ENCODE measurements around the gene SLC5A10.

The SLC5A10 gene

DNA sequence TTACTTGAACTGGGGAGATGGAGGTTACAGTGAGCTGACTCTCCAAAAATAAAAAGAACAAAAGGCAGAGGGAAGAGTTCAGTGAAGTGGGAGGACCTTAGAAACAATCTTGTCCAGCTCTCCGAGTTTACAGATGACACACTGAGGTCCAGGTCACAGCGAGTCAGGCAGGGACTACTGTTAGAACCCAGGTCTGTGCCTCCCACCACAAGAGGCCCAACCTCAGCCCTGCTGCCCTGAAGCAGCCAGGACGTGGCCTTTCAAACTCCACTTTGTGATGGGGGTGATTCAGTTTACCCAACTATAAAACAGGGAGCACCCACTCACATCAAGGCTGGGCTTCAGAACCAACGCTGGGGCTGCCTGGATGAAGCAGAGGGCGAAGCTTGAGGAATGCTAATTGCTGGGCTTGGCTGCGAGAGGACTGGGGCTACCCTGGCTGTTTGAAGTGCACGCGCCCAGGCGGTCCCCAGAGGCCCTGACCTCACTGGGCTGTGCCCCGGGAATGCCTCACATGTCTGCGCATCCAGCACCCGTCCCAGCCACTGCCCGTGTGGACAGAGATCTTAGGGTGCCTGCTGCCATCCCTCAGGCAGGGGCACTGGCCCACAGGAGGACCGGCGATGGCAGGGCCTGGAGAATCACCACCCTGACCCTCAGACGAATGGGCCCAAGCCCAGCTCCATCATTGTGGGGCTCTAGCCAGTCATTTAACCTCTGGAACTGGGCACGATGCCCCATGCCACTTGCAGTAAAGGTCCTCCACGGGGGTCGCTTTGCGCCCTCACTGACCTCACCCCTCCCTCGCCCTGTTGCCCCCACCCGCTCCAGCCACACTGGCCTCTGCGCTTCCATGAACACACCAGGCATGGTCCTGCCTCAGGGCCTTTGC, 11.4 kb downstream of the SLC5A10 start:
- Histone ChIP-seq H3K4me3 (IDR thresholded peaks at IDR 0.05; ENCODE audit: insufficient read depth, low read depth, low read length) (no peak overlapping the region), H3K4me2 (no peak overlapping the region), H3K4me1 (ENCODE audit: low read depth, poor library complexity, severe bottlenecking) (no peaks in the 10 kb centered on the region), H3K27ac (no peak overlapping the region), H3K9ac (no peak overlapping the region), H3K79me2 (ENCODE audit: insufficient read depth, low read depth) (no peaks in the 10 kb centered on the region), H3K36me3 (ENCODE audit: insufficient read depth) (no peaks in the 10 kb centered on the region), H3K27me3 (ENCODE audit: insufficient read depth, low read depth) (no peaks in the 10 kb centered on the region), H2AFZ (ENCODE audit: low read depth) (no peak overlapping the region), H4K20me1 (ENCODE audit: insufficient read depth) (no peaks in the 10 kb centered on the region)
- TF ChIP-seq, protein P1, sequence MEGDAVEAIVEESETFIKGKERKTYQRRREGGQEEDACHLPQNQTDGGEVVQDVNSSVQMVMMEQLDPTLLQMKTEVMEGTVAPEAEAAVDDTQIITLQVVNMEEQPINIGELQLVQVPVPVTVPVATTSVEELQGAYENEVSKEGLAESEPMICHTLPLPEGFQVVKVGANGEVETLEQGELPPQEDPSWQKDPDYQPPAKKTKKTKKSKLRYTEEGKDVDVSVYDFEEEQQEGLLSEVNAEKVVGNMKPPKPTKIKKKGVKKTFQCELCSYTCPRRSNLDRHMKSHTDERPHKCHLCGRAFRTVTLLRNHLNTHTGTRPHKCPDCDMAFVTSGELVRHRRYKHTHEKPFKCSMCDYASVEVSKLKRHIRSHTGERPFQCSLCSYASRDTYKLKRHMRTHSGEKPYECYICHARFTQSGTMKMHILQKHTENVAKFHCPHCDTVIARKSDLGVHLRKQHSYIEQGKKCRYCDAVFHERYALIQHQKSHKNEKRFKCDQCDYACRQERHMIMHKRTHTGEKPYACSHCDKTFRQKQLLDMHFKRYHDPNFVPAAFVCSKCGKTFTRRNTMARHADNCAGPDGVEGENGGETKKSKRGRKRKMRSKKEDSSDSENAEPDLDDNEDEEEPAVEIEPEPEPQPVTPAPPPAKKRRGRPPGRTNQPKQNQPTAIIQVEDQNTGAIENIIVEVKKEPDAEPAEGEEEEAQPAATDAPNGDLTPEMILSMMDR (conservative IDR thresholded peaks at IDR 0.05; ENCODE audit: low read depth, low read length), result no peak

DNA sequence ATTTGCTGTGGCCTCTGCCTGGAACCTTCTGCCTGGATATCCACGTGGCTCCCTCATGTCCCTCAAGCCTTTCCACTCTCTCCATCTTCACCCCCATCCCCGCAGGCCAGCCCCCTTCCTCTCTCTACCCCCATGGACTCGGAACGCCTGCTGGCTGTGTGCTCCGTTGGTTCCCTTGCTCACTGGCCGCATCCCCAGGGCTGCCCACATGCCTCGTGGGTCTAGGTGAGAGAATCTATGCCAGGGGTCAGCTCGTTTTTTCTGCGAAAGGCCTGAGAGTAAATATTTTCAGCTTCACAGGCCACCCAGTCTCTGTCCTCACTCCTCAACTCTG, 12.0 kb downstream of the SLC5A10 start:
- H3K4me1 ChIP-seq (ENCODE audit: low read depth, poor library complexity, severe bottlenecking), result no peaks in the 10 kb centered on the region
- H4K20me1 ChIP-seq (ENCODE audit: insufficient read depth), result no peaks in the 10 kb centered on the region
- no peak overlapping the region for H3K9ac ChIP-seq
- no peak overlapping the region for H3K4me2 ChIP-seq
- TF ChIP-seq, protein P1 (conservative IDR thresholded peaks at IDR 0.05; ENCODE audit: low read depth, low read length), result no peak
- H2AFZ ChIP-seq (ENCODE audit: low read depth), result no peak overlapping the region
- no peaks in the 10 kb centered on the region for H3K36me3 ChIP-seq (ENCODE audit: insufficient read depth)
- H3K27ac ChIP-seq, result no peak overlapping the region
- H3K4me3 ChIP-seq (IDR thresholded peaks at IDR 0.05; ENCODE audit: insufficient read depth, low read depth, low read length), result no peak overlapping the region
- H3K27me3 ChIP-seq (ENCODE audit: insufficient read depth, low read depth), result no peaks in the 10 kb centered on the region
- no peaks in the 10 kb centered on the region for H3K79me2 ChIP-seq (ENCODE audit: insufficient read depth, low read depth)

DNA sequence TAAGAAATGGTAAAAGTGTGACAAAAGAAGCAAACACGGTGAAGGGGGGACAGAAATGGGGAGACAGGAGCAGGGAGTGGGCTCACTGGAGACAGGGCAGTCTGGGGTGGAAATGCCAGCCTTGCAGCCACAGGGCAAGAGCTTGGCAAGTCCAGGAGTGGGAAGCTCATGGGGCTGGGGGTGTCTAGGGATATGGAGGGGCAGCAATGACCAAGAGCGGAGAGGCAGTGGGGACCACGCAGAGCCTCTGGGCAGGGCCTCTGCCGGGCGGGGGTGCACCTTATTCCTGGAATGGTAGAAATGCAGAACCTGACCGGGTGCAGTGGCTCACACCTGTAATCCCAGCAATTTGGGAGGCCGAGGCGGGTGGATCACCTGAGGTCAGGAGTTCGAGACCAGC, 12.6 kb downstream of the SLC5A10 start:
- Histone ChIP-seq H3K4me1 (ENCODE audit: low read depth, poor library complexity, severe bottlenecking) (no peaks in the 10 kb centered on the region), H4K20me1 (ENCODE audit: insufficient read depth) (no peaks in the 10 kb centered on the region), H3K27ac (no peak overlapping the region), H3K36me3 (ENCODE audit: insufficient read depth) (no peaks in the 10 kb centered on the region), H2AFZ (ENCODE audit: low read depth) (no peak overlapping the region), H3K79me2 (ENCODE audit: insufficient read depth, low read depth) (no peaks in the 10 kb centered on the region), H3K4me3 (IDR thresholded peaks at IDR 0.05; ENCODE audit: insufficient read depth, low read depth, low read length) (no peak overlapping the region), H3K27me3 (ENCODE audit: insufficient read depth, low read depth) (no peaks in the 10 kb centered on the region), H3K4me2 (no peak overlapping the region), H3K9ac (no peak overlapping the region)
- TF ChIP-seq, protein P1 (conservative IDR thresholded peaks at IDR 0.05; ENCODE audit: low read depth, low read length), result no peak

DNA sequence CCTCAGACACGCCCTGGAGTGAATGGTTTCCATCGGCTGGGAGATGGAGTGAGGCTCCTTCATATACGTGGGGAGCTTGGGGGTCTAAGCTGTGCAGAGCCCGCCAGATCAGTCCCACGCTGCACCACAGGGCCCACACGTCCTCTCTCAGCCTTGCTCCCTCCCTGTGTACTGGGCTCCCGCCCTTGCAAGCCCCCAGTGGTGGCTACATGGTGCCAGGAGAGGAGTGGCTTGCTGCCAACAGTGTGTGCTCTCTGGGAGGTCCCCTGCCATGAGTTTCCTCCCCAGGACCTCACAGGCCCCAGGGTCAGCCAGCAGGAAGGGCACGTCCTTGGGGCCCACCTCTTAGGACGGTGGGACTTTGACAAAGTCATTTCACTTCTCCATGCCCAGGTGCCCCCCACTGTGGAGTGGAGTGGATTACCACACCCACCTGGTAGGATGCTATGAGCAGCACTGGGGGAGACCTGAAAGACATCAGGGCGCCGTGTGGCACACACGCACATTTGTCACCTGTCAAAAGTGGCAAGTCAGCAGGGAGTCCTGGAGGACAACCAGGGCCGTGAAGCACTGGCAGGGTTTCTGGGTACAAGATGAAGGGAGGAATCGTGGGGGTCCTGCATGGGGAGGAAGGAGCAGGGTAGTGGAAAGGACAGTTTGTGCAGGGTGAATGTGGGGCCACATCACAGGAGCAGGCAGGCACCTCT, 13.7 kb downstream of the SLC5A10 start:
- Histone ChIP-seq H3K27me3 (ENCODE audit: insufficient read depth, low read depth) (no peaks in the 10 kb centered on the region), H3K4me3 (IDR thresholded peaks at IDR 0.05; ENCODE audit: insufficient read depth, low read depth, low read length) (no peak overlapping the region), H4K20me1 (ENCODE audit: insufficient read depth) (no peaks in the 10 kb centered on the region), H3K4me1 (ENCODE audit: low read depth, poor library complexity, severe bottlenecking) (no peaks in the 10 kb centered on the region), H2AFZ (ENCODE audit: low read depth) (no peak overlapping the region), H3K36me3 (ENCODE audit: insufficient read depth) (no peaks in the 10 kb centered on the region), H3K9ac (no peak overlapping the region), H3K79me2 (ENCODE audit: insufficient read depth, low read depth) (no peaks in the 10 kb centered on the region), H3K27ac (no peak overlapping the region), H3K4me2 (no peak overlapping the region)
- TF ChIP-seq, protein P1 (conservative IDR thresholded peaks at IDR 0.05; ENCODE audit: low read depth, low read length), result no peak

All from KMS-11 (cell line).